GM21360 (cell line): ENCODE measurements around the gene TAB3.

ENCODE experiments used
- ATAC-seq: cut with Tn5 transposase; IDR thresholded peaks from one replicate; pipeline ENCODE4 v1.9.1; 2021; ENCODE audit warnings: mild to moderate bottlenecking, moderate library complexity; ENCODE audit not compliant: unreplicated experiment

Gene TAB3, protein sequence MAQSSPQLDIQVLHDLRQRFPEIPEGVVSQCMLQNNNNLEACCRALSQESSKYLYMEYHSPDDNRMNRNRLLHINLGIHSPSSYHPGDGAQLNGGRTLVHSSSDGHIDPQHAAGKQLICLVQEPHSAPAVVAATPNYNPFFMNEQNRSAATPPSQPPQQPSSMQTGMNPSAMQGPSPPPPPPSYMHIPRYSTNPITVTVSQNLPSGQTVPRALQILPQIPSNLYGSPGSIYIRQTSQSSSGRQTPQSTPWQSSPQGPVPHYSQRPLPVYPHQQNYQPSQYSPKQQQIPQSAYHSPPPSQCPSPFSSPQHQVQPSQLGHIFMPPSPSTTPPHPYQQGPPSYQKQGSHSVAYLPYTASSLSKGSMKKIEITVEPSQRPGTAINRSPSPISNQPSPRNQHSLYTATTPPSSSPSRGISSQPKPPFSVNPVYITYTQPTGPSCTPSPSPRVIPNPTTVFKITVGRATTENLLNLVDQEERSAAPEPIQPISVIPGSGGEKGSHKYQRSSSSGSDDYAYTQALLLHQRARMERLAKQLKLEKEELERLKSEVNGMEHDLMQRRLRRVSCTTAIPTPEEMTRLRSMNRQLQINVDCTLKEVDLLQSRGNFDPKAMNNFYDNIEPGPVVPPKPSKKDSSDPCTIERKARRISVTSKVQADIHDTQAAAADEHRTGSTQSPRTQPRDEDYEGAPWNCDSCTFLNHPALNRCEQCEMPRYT

DNA sequence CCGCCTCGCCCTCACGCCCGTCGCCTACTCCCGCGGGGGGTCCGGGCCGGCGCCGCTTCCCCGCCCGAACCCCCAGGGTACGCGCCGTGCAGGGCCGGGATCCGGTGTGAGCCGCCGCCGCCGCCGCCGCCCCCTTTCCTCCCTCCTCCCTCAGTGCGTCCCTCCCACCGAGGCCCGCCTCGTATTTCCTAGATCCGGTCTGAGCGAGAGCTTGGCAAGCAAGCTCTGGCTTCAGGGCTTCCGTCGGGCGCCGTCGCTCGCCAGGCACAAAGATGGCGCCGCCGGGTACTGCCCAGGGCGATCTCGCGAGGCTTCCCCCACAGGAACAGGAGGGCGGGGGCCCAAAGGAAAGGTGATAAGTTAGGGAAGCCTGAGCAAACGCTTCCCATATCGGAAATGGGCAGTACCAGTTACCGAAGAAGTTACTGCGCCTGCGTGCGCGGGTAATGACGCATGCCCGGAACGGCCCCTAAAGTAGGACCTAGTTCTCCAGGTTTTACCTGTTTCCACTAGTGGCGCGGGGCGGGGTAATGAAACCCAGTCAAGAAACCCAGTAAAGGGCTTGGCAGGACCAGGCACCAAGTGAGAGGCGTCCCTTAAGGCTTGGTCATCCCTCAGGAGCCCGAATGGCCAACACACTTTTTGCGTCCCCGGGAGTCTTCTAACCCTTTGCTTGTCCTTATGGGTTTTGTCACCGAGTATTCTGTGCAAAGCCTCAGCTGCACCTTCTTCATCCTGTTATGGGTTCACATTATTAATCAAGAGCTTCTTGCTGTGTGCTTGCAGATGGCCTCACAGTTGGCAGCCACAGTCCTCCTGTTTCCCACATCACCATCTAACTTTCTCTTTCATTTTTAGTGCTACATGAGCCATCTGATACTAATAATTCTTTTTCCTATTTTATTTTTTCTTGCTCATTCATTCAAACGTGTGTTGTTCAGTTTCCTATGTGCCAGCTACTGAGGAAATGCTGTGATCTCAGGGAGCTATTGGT is at the start of gene TAB3:
TSS of gene TAB3 (minus strand) at position 108 of the 994 bp plus-strand sequence. CDS start 29,666 bp downstream, outside the sequence.
- ATAC-seq, result peak; percentile 88

DNA sequence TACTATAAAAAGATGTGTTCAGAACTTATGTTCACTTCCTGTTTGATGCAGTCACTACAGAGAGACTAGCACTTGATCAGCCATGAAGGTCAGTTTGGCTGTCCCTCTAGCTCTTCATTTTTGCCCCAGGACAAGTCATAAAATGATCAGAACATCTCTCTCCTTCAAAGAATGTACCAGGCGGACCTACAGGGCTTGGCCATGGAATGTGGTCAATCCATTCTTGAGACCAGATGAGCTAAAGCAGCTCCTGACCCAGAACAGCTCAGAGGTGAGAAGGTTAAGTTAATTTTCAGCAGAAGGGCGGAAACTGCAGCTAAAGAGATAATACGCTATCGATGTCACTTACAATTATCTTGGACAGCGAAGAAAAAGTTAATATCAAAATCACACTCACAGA is 49.2 kb upstream of the TAB3 start:
- no peak for ATAC-seq

DNA sequence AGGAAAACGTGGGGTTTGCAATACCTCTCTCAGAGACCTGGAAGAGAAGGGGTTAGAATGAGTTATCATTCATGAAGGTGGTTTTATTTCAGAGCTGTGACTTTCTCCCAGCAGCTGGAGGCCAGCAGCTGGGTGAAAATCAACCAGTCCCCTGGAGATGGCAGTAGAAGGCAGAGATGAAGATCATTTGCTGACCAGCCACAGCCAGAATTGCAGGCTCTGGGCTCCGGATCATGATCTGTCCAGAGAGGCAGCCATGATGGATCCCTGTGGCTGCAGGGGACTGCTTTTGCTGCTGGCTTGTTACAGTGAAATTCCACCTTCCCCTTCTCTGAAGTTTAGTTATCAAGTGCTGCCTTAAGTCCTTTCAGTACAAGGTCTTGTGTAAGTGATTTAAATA is 46.9 kb upstream of the TAB3 start:
- no peak for ATAC-seq

DNA sequence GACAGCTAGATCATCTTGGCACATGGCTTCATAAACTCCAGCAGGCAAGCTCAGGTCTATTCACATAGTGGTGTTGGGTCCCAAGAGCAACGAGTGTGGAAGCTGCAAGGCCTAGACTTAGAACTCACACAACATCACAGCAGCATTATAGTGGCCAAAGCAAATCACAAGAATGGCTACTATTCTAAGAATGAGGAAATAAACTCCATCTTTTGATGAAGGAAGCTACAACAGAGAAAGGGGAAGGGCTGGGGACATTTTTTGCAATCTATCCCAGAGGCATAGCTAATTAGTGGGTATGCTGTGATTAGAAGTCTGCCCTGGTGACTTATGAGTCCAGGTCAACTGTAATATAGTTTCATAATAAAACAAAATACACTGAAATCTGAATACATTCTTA is 42.9 kb upstream of the TAB3 start:
- no peak for ATAC-seq

DNA sequence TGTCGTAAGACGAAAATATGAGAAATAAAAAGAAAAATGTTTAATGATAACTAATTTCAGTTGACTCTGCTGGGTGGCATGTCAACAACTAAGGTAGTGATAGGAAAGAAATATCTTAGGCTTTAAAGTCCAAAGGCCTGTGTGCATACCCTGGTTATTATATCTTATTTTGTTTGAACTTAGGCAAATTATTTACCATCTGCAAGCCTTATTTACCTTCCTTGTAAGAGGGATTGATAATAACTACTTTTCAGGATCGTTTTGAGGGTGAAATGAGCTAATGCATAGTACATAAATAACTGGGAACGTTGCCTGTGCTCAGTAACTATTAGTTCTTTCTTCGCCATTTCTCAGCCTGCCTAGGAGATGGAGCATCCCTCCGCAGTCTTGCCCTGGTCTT is 41.6 kb upstream of the TAB3 start:
- ATAC-seq, result no peak

DNA sequence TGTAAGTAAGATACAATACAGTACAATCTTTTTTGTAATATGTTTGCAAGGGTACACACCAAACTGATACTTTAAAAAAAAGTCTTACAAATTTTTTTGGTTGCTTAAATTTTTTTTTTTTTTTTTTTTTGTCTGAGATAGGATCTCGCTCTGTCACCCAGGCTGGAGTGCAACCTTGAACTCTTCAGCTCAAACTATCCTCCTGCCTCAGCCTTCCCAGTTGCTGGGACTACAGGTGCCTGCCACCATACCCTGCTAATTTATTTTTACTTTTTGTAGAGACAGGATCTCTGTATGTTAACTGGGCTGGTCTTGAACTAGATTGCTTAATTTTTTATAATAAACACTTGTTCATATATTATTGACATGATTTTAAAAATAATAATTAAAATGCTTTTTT is 41.1 kb upstream of the TAB3 start:
- no peak for ATAC-seq

DNA sequence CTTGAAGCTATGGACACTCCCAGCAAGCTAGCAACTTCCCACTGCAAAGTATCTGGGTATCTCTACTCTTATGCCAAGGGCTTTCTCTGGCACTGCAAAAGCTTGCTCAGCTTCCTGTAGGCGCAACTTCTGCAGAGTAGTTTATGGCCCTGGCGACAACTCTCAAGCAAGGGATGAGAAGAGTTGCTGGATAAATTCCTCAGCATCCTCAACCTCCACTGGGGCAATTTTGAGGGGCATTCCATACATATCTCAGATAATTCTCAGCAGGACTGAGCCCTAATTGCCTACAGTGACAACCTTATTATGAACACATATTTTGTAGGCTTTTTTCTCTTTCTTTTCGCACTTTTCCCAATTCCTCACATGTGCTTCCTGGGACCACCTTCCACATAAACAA is 31.2 kb upstream of the TAB3 start:
- ATAC-seq, result no peak

DNA sequence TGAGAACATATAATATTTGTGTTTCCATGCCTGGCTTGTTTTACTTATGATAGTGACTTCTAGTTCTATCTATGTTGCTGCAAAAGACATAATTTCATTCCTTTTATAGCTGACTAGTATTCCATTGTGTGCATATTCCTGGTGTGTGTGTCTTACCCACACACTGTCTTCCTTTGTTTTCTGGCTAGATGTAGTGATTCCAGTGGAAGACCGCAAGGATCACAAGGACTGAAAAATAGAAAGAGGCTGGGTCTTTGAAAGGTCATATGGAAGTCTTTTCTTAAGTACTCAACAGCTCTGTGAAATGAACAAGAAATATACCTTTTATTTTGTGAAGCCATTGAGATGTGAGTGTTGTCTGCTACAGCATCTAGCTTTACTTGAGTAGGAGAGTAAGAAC is 29.4 kb upstream of the TAB3 start:
- ATAC-seq, result no peak

DNA sequence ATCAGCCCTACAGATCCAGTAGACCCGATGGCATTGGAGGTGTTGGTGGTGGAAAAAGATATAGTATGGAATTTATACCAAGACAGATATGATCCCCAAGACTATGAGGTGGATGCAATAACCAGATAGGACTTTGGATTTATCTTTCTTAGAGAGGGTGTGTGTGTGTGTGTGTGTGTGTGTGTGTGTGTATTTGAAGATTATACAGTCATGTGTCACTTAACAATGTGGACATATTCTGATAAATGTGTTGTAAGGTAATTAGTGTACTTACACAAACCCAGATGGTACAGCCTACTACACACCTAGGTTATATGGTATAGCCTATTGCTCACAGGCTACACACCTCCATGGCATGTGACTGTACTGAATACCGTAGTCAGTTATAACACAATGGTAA is 24.4 kb upstream of the TAB3 start:
- no peak for ATAC-seq

DNA sequence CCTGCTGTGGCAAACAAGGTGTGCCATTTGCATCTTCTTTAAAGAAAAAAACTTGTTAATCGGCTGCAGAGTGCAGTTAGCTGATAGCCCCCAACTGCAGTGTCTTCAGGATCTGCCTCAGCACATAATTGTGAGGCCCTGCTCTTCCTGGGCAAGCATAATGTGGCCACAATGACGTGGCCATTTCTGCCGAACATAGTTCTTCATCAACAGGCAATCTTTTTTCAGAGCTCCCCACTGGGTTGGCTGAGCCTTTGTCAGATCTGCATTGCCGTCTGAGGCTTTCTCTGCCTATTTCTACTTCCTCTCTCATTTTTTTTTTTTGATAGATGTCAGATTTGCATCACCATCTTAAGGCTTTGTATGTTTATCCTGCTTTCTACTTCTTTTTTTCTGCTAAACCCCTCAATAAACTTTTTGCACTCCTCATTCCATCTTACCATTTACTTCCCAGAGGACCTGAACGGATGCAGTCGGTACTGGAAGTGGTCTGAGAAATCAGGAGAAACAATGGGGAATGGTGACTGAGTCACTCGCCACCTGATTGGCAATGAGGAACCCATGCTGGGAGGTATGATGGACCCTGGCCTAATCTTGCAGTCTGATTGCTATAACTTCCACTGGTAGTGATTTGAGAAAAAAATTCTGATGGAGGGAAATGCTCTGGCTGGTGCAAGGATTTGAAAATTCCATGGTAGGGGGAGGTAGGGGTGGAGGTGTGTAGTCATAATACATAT is 21.2 kb upstream of the TAB3 start:
- ATAC-seq, result no peak

DNA sequence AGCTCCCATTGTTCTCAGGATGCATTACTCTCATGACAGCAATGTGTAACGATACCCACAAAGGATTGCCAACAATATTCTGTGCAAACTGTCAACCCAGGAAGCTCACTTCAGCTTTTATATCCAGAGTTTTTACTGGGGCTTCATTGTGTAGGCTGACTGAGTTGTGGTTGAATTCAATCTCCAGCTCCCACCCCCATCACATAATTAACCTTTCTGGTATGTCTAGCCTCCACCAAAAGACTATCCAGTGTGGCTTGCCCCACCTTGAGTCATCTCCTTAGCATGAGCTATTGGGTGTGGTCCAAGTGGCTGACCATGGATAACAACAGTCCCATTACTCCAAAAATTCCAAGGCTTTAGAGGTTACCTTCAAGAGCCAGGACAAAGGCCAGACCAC is 17.7 kb upstream of the TAB3 start:
- no peak for ATAC-seq

DNA sequence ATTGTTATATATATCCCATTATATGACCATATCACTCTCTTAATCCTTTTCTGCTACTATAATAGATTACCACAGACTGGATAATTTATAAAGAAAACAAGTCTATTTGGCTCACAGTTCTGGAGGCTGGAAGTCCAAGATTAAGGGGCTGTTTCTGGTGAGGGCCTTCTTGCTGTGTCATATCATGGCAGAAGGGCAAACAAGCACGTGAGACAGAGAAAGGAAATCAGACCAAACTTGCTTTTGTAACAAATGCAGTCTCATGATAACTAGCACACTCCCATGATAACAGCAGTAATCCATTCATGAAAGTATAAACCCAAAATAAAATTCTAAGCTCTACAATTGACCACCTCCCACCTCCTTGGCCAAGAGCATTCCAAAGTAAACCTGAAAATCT is 16.3 kb upstream of the TAB3 start:
- no peak for ATAC-seq

DNA sequence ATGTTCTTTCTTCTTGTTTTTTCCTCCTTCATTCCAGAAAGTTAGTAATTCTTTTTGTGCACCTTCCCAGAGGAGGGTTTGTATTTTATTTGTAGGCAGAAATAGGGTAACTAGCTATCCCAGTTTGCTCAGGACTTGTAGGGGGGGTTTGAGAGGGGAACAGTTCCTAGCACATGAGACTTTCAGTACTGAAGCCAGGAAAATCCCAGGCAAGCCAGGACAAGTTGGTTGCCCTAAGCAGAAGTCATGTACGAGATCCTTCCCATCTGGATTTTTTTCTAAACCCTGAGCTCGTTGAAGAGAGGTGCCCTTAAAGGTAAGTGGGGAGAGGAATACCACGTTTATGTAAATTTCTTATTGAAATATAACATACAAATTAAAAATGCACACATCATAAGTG is 15.6 kb upstream of the TAB3 start:
- no peak for ATAC-seq

DNA sequence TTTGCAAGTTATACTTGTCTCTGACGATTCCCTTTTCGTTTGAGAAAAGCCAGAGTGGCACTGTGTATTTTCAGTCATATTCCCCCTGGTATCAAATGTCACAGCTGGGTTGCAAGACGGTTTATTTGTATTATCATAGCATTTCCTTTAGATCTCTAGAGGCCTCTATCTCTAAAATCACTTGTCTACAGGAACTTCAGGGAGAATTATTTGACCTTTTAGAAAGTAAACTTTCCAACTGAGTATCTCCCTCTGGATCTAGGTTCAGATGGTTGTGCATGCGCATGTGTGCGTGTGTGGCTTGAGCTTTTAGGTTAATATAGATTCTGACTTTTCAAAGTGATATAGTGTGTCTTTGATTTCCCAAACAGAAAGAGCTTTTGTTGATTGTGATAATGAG is 15.1 kb upstream of the TAB3 start:
- no peak for ATAC-seq

DNA sequence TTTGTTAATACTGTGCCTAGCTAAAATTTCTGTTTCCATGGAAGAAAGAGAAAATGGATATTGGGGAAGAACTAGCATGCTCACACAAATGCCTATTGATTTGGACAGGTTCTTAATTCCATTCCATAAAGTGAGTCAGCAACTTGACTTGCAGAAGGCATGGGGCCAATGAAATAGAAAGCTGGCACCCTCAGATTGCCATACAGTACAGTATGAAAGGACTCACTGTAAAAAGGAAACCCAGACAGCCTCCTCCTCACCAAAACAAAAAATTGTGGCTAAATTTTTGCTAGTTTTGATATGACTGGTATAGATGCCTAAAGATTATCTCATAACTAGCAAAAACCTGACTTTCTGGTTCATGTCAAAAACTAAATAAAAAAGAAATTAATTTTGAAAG is 11.2 kb upstream of the TAB3 start:
- ATAC-seq, result no peak

DNA sequence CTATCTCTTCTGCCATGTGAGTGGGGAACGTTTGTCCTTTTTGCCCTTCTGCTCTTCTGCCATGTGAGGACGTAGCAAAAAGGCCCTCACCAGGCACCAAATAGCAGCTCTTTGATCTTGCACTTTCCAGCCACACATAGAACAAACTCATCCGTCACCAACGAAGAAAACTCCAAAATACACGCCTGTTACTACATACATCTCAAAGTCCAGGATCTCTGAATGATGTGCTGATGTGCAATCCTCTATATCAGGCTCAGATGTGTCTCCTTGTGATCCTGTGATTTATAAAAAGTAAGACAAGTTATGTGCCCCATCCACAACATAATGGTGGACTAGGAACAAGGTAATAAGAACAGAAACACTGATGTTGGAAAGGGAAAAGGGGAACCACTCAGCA is 9.8 kb upstream of the TAB3 start:
- no peak for ATAC-seq

DNA sequence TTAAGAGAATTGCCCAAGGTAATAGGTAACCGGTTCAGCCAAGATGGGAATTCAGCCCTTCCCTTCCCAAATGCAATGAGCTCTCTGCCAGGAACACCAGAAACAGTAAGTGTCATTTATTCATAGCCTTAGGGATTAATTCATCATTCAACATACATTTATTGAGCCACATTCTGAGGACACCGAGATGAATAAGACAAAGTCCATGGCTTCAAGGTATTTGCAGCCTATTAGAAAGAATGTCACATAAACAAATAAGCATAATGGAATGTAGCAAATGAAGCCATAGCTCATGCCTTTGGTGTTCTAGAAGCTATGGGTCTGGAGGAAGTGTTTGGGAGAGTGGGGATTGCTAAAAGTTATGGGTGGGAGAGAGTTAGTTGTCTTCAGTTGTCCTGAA is 6.3 kb upstream of the TAB3 start:
- ATAC-seq, result no peak

DNA sequence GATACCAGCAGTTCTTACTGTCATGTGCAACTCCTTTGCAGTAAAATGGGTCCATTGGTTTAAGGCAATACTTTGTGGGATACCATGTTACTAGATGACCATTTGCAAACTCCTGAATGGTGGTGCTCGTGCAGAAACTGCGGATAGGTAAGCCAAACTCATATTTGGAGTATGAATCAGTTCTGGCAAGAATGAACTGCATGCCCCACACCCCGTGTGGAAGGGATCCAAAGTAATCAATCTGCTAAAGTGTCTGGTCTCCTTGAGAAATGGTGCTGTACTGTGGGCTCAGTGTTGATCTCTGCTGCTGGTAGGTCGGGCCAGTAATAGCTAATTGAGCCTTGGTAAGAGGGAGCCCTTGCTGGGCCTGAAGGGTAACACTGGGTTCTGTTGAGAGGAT is 4.2 kb upstream of the TAB3 start:
- ATAC-seq, result no peak

DNA sequence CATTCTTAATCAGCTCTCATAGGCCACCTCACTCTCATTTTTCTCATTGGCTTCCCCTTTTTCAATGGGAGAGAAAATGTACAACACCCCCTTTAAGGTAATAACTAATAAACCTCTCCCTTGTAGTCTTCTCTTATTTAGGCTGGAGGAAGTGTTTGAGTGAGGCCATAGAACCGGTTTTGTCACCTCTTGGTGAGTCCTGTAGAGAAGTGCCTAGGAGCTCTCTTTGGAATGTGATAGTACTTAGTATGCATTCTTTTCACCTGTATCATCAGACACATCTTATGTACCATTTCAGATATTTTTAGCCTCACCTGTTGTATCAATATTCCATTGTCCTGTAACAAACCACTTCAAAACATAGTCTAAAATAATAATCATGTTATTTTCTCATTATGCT is 3.5 kb upstream of the TAB3 start:
- no peak for ATAC-seq

DNA sequence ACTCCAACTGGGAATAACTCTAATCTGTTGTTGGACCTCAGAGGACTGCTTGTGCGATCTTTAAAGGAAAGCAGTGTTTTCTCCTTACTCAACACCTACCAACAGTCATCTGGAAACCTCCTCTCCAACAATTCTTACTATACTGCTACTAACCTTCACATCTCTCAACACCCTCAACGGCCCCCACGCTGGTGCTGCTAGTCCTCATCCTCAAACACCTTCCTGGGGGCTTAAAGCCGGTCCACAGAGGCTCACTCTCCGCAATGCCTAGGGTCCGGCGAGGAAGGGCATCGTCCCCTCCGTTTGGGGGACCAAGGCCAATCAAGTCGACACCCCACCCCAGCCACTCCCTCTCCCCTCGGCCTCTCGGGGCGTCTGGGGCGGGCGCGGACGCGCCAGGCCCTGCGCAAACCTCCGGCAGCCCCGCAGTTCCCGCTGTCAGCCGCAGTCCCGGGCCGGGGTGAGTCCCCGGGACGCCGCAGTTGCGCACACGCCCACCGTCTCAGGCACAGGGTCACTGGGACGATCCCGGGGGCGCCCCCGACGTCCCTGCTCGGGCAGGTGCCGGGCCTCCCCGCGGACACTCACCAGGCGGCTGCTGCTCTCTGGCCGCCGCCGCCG is 418 bp downstream of the TAB3 start:
- ATAC-seq, result peak; percentile 24
